Fibroblast of pulmonary artery (primary cell): ENCODE results near the gene FBXW5.
A peak's percentile ranks its signal among the peaks of the same experiment; 100 is the strongest.

Source experiments
- DNase-seq: peaks from one replicate; pipeline ENCODE4 v3.0.0-alpha.2; 2010; ENCODE audit warnings: low read depth
- H3K4me3 ChIP-seq: replicated peaks from 2 replicates; pipeline ENCODE4 v1.5.1; 2011; ENCODE audit warnings: low read depth, mild to moderate bottlenecking, control low read depth, low read length, moderate library complexity
- CTCF ChIP-seq: IDR thresholded peaks from 2 replicates; pipeline ENCODE4 v1.5.1; 2011; ENCODE audit warnings: mild to moderate bottlenecking, control low read depth, low read length, inconsistent platforms; ENCODE audit errors: missing control alignments

Gene FBXW5

DNA sequence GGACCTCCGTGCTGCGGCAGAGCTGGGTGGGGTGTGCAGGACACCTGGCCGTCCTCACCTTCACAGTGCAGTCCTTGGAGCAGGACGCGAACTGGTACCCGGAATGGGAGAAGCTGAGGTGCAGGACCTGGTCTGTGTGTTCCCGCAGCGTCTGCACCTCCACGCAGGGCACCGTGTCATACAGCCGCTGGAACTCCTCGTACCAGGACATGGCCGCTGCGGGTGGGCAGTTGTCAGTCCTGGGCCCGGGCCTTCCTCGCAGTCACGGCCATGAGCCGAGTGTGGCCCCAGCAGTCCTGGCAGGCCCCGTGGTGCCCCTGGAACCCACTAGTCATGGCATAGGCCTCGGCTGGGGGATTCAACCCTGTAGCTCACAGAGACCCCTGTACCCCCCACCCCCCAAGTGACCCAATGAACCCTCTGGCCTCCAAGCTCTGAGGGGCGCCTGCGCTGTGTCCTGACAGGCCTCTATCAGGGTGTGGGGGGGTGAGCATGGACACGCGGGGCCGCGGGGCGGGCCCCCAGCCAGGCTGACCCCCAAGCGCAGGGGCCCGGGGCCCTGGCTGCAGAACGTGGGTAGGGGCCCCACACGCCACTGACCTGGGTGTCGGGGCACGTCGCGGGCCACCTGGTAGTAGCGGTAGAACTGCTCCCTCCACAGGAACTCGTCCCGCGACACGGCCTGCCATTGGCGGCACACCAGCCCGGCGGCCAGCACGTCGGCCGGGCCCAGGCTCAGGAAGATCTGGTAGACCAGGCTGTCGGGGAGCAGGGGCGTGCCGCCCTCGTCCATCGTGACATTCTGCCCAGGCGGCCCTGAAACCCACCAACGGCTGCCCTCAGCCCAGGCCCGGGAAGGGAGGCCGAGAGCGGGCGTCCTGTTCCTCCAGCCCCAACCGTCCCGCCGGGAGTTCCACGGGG, 987 bp downstream of the FBXW5 start:
- no peak for TF ChIP-seq CTCF
- peak overlapping the region; percentile 75 for H3K4me3 ChIP-seq
- DNase-seq = peak; percentile 22

GRCh38 chr9:136942881-136943230, 1.7 kb downstream of the FBXW5 start:
- peak overlapping the region; percentile 75 for H3K4me3 ChIP-seq
- no peak for DNase-seq
- no peak for TF ChIP-seq CTCF

DNA sequence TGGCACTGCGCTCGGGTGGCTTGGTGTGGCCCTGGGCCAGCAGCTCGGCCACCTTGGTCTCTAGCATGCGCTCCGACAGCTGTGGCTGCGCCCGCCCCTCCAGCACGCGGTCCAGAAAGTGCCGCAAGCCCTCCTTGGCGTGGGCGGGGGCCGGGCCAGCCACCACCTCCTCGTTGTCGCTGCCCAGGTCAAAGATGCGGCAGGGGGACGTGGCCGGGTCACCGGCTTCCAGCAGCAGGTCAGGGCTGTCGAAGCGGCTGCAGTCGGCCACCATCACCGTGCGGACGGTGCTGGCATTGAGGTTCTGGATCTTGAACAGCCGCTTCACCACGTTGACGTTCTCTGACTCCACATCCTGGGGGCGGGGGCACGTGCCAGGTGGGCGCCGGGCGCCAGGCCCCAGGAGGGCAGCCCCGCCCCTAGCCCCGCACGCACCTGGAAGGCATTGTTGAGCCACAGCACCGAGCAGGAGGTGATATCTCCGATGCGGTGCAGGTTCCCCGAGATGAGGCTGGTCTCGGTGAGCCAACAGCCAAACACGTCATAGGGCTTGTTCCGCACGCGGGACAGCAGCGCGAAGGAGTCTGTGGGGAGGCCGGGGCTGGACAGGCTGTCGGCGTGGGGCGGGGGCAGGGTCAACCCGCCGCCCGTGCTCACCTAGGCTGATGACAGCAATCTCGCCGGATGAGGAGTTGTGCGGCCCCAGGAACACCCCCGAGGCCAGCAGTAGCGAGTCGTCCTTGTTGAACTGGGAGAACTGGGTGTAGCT, 2.2 kb downstream of the FBXW5 start:
- DNase-seq = no peak
- H3K4me3 ChIP-seq = no peak overlapping the region
- TF ChIP-seq CTCF = no peak

- TF ChIP-seq CTCF = no peak
- no peak for DNase-seq
- no peak overlapping the region for H3K4me3 ChIP-seq
These were observed 3.1 kb downstream of the FBXW5 start for GRCh38 chr9:136941231-136942111.

DNA sequence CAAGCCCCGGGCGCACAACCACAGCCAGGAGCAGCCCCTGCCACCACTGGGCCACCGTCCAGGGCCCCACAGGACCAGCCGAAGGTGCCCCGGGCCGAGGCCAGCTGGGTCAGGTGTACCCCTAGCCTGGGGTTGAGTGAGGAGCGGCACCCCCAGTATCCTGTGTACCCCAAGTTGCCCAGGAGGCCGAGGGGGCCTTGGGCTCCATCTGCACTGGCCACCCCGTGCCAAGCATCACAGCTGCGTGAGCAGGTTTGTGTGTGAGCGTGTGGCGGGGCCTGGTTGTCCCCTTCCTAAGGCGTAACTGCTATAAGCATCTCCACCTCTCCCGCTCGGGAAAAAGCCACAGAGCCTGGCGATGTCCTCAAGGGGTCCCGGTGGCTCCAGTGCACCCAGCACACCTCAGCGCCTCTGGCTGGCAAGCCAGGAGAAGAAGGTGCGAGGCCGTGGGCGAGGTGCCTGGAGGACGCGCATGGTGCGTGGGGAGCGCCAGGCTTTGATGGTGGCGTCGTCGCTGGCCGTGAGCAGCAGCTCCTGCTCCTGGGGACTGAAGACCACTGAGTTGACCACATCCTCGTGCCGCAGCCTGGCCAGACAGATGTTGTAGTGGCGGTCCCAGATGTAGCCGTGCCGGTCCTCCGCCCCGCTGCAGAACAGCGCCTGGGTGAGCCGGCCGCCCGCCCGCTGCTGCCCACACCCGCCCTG, 3.9 kb downstream of the FBXW5 start:
- TF ChIP-seq CTCF = no peak
- H3K4me3 ChIP-seq = no peak overlapping the region

GRCh38 chr9:136939996-136940525, 4.5 kb downstream of the FBXW5 start:
- H3K4me3 ChIP-seq = no peak overlapping the region
- DNase-seq = no peak
- no peak for TF ChIP-seq CTCF

More for the DNA sequence above, 3.9 kb downstream of the FBXW5 start:
- no peak for DNase-seq
